Measurements from ENCODE around the gene MAMDC4.
"Not testable (repeated sequence)": the region's sequence is repeated elsewhere in the genome, so short reads cannot be mapped to it uniquely, and the experiment has no call there.

The MAMDC4 gene

GRCh38 chr9:136851941-136852663, at the start of gene MAMDC4:
MAMDC4 (plus strand) TSS chr9:136852346; CDS start chr9:136852417, 71 bp downstream.
- DNase-seq = no peak

DNA sequence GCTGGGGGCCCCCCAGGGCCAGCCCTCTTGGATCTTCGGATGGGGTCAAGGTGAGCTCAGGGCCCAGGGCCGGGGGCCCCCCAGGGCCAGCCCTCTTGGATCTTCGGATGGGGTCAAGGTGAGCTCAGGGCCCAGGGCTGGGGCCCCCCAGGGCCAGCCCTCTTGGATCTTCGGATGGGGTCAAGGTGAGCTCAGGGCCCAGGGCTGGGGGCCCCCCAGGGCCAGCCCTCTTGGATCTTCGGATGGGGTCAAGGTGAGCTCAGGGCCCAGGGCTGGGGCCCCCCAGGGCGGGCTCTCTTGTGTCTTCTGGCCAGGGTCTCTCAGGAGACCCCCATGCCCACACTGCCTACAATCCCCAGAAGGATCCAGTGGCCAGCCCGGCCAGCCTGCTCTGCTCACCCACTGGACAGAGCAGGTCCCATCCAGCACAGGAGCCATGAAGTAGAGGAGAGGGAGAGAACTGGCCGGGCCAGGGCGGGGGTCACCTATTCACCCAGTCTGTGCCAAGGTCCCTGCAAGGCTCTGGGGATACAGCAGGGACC, 49.1 kb upstream of the MAMDC4 start:
- not testable (repeated sequence) for DNase-seq

DNA sequence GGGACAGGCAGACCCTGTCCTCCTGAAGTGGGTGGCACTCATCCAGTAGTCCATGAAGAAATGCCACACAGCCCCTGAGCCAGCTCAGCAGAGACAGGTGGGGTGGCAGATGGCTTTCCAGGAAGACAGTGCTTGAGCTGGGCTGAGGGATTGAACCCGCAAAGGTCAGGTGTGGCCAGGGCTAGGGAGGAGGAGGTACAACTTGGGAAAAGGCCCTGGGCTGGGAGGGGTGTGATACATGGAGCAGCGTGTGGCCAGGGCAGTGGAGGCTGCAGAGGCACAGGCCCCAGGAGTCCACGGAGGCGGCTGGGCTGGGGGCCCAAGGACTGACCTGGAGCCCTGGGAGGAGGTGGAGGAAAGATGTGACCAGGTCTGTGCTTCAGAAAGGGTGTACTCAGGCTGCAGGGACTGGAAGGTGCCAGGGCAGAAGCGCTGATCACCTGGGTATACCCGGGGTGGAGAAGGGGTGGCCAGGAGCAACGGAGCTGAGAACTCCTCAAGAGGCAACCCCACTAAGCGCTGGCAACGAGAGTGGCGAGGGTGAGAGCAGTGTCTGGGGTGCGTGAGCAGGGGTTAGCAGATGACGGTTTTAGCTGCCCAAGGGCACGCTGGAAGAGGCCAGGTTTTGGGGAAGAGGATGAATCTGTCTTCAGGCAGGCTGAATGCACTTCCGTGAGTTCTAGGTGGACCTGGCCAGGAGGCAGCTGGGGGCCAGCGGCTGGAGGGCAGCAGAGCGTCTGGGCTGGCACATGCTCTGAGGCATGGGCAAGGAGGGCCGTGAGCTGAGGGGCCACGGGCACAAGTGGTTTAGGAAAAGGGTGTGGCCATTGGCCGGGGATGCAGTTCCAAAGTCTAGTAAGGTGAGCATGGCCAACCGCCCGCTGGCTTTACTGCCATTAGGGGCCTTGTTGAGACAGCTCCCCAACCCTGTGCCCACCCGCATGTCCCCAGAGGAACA, 48.3 kb upstream of the MAMDC4 start:
- no peak for DNase-seq

DNA sequence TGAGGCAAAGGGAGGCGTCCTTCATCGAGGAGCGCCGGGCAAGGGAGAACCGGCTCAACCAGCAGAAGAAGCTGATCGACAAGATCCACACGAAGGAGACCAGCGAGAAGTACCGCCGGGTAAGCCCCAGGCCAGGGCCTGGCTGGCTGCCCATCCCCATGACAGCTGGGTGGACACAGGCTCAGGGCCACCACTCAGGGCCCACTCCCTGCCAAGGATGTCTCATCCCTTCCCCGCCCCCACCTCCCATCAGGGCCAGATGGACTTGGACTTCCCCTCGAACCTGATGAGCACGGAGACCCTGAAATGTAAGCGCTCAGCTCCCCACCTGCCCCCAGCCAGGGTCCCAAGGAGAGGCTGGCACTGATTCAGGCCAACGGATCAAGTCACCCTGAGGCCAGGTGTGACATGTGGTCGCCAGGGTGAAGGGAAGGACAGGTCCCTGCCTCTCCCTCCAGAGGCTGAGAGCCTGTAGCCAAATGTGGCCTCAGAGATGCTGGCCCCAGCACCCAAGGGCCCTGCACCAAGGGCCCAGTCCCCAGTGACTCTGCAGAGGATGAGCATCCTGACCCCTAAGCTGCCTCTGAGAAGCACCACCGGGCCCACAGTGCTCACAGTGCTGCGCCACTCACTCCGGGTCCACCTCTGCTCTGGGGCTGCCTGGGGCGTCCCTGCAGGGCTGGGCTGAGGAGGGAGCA, 47.5 kb upstream of the MAMDC4 start:
- no peak for DNase-seq

- DNase-seq = no peak
Measured at GRCh38 chr9:136805207-136805740, 46.9 kb upstream of the MAMDC4 start.

GRCh38 chr9:136806067-136806466, 46.1 kb upstream of the MAMDC4 start:
- DNase-seq = no peak

DNA sequence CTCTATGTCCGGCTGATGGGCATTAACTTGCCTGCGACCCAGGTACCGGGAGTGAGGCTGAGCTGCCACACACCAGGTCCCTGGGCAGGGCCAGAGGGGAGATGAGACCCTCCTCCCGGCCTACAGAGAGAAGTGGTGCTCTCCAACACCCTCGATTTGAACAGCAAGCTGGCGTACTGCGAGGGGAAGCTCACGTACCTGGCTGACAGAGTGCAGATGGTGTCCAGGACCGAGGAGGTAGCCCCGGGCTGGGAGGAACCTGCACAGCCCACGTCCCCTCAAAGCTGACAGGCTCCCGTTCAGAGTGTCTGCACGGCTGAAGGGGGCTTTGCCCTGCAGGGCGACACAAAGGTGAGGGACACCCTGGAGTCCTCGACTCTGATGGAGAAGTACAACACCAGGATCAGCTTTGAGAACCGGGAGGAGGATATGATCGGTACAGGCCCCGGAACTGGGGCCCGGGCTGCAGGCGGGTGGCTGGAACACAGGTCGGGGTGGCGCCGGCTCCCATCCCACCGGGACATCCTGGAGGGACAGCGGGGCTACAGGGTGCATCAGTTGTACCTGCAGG, 45.4 kb upstream of the MAMDC4 start:
- no peak for DNase-seq

- peak; percentile 89 for DNase-seq
Measured at GRCh38 chr9:136807281-136808074, 44.7 kb upstream of the MAMDC4 start, which contains the start of gene RABL6. RABL6 (plus strand) TSS chr9:136807948; CDS start chr9:136808197, 249 bp downstream.

GRCh38 chr9:136808075-136808805, 43.9 kb upstream of the MAMDC4 start:
- DNase-seq = peak; percentile 60

DNA sequence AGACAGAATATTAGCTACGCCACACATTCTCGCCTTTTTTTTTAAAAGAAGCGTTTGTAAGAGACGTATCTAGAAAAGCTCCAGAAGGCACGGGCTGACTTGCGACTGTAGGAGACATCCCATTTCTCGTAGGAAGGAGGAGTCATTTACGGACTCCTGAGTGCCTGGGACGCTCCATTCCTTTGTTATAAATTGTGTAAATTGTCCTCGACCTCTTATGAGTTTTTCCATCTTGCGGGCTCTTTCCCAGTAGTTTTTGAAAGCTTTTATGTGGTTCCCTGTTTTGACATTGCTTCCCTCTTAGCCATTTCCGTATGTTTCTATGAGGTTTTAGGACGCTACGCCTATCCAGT, 43.4 kb upstream of the MAMDC4 start:
- no peak for DNase-seq

- no peak for DNase-seq
Measured at GRCh38 chr9:136814725-136815421, 37.3 kb upstream of the MAMDC4 start.

GRCh38 chr9:136815422-136815782, 36.7 kb upstream of the MAMDC4 start:
- DNase-seq = no peak

DNA sequence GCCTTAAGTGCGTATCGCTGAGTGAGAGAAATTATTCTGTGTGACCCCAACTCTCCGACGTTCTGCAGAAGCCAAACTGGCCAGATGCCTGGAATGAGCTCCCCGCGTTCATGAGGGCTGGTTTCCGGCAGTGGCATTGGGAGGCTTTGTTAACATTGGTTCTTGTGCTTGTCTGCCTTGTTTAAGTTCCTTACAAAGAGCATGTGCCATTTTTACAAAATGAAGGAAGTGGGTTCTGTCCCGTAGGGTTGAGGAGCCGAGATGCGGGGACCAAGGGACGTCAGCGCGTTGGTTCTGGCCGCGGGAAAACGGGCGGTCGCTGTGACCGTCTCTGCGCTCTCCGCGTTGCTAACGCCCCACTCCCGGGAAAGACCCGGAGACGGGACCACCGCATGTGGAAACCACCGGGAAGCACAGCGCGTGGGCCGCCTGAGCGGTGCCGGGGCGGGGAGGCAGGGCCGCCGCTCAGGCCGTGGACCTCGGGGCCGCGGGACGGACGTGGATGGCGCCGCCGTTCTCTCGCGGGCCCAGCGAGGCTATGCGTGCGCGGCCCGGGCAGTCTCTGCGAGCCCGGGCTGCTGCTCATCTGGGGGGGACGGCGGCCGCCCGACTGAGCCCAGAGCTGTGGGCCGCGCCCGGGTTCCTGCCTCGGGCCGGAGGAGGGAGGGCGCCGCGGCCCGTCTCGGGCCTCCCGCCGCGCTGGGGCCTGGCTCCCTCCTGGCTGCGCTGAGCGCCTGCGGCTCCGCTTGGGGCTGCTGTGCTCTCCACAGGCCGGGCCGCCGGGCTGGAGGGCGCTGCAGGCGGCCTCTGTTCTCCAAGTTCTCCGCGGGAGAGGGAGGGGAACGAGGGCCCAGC, 30.9 kb upstream of the MAMDC4 start:
- no peak for DNase-seq

DNA sequence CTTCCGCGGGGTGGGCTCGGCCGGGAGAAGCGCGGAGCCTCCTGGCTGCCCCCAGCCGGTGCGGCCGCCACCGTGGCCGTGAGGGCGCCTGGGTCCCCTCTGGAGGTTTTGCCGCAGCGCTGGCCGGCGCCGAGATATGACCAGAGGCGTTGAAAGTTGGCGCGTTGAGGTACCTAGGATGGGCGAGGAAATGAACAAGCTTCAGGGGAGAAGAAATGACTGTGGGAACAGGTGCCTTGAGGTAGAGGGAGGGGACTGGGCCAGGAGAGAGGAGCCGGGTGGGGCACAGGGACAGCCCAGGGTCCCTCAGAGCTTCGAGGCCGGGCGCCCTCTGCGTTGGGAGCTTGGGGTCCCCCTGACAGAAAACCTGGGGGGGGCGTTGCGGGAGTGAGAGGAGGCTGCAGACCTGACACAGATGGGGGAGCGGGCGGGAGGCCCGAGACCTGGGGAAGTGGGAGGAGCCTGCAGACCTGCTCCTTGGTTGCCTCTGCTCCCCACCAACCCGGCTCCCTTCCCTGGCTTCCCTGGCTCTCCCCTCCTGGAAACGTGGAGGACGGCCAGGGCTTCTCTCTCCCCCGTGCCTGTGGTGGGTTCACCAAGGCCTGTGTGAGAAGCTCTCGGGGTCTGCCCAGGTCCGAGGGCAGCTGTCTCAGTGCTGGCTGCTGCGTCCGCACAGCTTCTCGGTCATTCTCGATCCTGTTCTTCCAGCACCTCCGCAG, 30.2 kb upstream of the MAMDC4 start:
- DNase-seq = no peak

DNA sequence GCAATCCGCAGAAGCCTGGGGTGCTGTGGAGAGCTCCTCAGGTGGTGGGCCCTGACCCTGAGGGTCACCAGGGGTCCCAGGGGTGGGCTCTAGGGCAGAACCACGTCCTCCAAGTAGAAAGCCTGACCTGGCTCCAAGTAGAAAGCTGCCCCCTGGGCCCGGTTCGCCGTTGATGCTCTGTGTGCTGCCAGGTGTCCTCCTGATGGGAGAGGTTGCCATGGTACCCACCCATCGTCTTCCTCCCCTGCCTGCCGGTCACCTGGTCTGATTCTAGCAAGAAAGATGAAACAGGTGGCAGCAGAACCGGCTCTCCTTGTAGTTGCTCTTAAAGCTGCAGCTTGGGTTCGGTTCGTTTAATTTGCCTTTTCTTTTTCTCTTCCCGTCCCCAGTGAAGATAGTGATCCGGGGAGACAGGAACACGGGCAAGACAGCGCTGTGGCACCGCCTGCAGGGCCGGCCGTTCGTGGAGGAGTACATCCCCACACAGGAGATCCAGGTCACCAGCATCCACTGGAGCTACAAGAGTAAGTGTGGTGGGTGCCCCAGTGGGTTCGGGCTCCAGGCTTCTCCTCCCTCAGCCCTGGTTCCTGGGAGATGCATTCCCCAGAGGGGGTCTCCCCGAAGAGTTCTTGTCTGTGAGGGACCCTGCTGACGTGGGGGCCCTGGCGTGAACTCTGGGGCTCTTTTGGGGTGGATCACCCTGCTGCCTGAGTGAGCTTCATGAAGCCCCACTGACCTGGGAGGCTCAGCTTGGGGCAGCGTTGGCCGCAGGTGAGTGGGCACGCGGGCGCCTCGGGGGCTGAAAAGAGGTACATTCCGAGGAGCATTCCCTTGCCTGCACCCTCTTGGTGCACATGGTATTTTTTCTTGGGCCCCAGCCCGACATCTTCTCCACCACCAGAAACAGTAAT, 28.8 kb upstream of the MAMDC4 start:
- DNase-seq = no peak

GRCh38 chr9:136824496-136825225, 27.5 kb upstream of the MAMDC4 start:
- no peak for DNase-seq

All from CD4-positive, alpha-beta T cell treated with Interleukin-12 subunit alpha and Interleukin-12 subunit beta, for 1 hour (primary cell).